Measurements from ENCODE around the gene GRIK1.

The GRIK1 gene

DNA sequence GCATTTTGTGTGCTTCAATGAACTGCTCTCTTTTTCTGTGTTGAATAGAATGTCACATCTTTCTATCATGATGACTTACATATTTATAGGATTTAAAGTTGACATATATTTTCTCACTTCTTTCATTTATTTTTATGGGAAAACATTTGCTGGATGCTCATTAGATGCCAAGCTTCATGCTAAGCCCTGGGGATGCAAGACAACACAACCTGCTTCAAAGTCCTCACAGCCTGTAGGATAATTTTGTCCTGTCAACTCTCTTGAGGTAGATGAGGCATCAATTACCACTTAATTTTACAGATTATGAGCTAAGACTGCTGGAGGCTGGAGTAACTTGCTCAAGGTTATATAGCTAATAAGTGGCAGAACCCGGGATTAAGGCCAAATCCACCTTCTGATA lies 264.3 kb downstream of the GRIK1 start:
- WGBS (ENCODE audit: extremely low coverage, insufficient coverage, insufficient read length), result no CpG with 5 or more reads among the region's 1 CpG
- H4K12ac ChIP-seq (ENCODE audit: low read depth, low read length), result no peak overlapping the region
- no peak overlapping the region for H3K4ac ChIP-seq (ENCODE audit: low read depth, low read length)
- no peak overlapping the region for H4K91ac ChIP-seq (ENCODE audit: low read depth, low read length)
- no peak overlapping the region for H3K27ac ChIP-seq (ENCODE audit: low read depth, low read length)
- H2AFZ ChIP-seq (ENCODE audit: insufficient read depth, low read length, poor library complexity), result no peak overlapping the region
- no peak overlapping the region for H2BK5ac ChIP-seq (ENCODE audit: low read depth, low read length, poor library complexity)
- H3K4me3 ChIP-seq (ENCODE audit: low read depth, low read length), result no peak overlapping the region
- H3K79me2 ChIP-seq (ENCODE audit: control insufficient read depth, insufficient read depth, low read length, poor library complexity), result no peaks in the 10 kb centered on the region
- no peaks in the 10 kb centered on the region for H3K9me3 ChIP-seq (ENCODE audit: insufficient read depth, low read depth, low read length)
- no peak overlapping the region for H3K9ac ChIP-seq (ENCODE audit: low read length)
- no peak overlapping the region for H3K14ac ChIP-seq (ENCODE audit: low read length)
- H2BK120ac ChIP-seq (ENCODE audit: insufficient read depth, low read length, poor library complexity), result no peak overlapping the region
- H2AK5ac ChIP-seq (ENCODE audit: low read length), result no peak overlapping the region
- H3K23ac ChIP-seq (ENCODE audit: low read length), result no peak overlapping the region
- no peaks in the 10 kb centered on the region for H3K36me3 ChIP-seq (ENCODE audit: control insufficient read depth in 1 of 2, insufficient read depth in 2 of 2, low read length in 2 of 2)
- no peaks in the 10 kb centered on the region for H3K79me1 ChIP-seq (ENCODE audit: low read length)
- no peak overlapping the region for H3K4me2 ChIP-seq (ENCODE audit: low read length)
- no peak overlapping the region for H4K8ac ChIP-seq (ENCODE audit: low read depth, low read length)
- H3K27me3 ChIP-seq (ENCODE audit: insufficient read depth, low read length), result no peaks in the 10 kb centered on the region
- no peak for DNase-seq
- no peaks in the 10 kb centered on the region for H3K4me1 ChIP-seq (ENCODE audit: control insufficient read depth in 1 of 2, insufficient read depth in 2 of 2, low read length in 2 of 2)
- H2BK12ac ChIP-seq (ENCODE audit: low read length), result no peak overlapping the region
- H3K18ac ChIP-seq (ENCODE audit: low read length), result no peak overlapping the region

- Histone ChIP-seq H3K23ac (ENCODE audit: low read length) (no peak overlapping the region), H4K91ac (ENCODE audit: low read depth, low read length) (no peak overlapping the region), H4K8ac (ENCODE audit: low read depth, low read length) (no peak overlapping the region), H3K9me3 (ENCODE audit: insufficient read depth, low read depth, low read length) (no peaks in the 10 kb centered on the region), H3K4ac (ENCODE audit: low read depth, low read length) (no peak overlapping the region), H2AFZ (ENCODE audit: insufficient read depth, low read length, poor library complexity) (no peak overlapping the region), H3K79me2 (ENCODE audit: control insufficient read depth, insufficient read depth, low read length, poor library complexity) (no peaks in the 10 kb centered on the region), H3K79me1 (ENCODE audit: low read length) (no peaks in the 10 kb centered on the region), H2BK120ac (ENCODE audit: insufficient read depth, low read length, poor library complexity) (no peak overlapping the region), H2BK12ac (ENCODE audit: low read length) (no peak overlapping the region), H2AK5ac (ENCODE audit: low read length) (no peak overlapping the region), H3K27me3 (ENCODE audit: insufficient read depth, low read length) (no peaks in the 10 kb centered on the region), H4K12ac (ENCODE audit: low read depth, low read length) (no peak overlapping the region), H3K4me2 (ENCODE audit: low read length) (no peak overlapping the region), H3K14ac (ENCODE audit: low read length) (no peak overlapping the region), H3K27ac (ENCODE audit: low read depth, low read length) (no peak overlapping the region), H2BK5ac (ENCODE audit: low read depth, low read length, poor library complexity) (no peak overlapping the region), H3K18ac (ENCODE audit: low read length) (no peak overlapping the region), H3K9ac (ENCODE audit: low read length) (no peak overlapping the region), H3K36me3 (ENCODE audit: control insufficient read depth in 1 of 2, insufficient read depth in 2 of 2, low read length in 2 of 2) (no peaks in the 10 kb centered on the region), H3K4me1 (ENCODE audit: control insufficient read depth in 1 of 2, insufficient read depth in 2 of 2, low read length in 2 of 2) (no peaks in the 10 kb centered on the region), H3K4me3 (ENCODE audit: low read depth, low read length) (no peak overlapping the region)
- DNase-seq, result no peak
- no CpG with 5 or more reads among the region's 3 CpGs for WGBS (ENCODE audit: extremely low coverage, insufficient coverage, insufficient read length)
Observed at GRCh38 chr21:29674343-29674742, 265.5 kb downstream of the GRIK1 start.

- H4K8ac ChIP-seq (ENCODE audit: low read depth, low read length), result no peak overlapping the region
- no peak overlapping the region for H2AFZ ChIP-seq (ENCODE audit: insufficient read depth, low read length, poor library complexity)
- H3K14ac ChIP-seq (ENCODE audit: low read length), result no peak overlapping the region
- H3K27ac ChIP-seq (ENCODE audit: low read depth, low read length), result no peak overlapping the region
- no peak overlapping the region for H3K18ac ChIP-seq (ENCODE audit: low read length)
- H3K4ac ChIP-seq (ENCODE audit: low read depth, low read length), result no peak overlapping the region
- no peak overlapping the region for H3K4me2 ChIP-seq (ENCODE audit: low read length)
- no peaks in the 10 kb centered on the region for H3K79me1 ChIP-seq (ENCODE audit: low read length)
- no peak for DNase-seq
- H4K12ac ChIP-seq (ENCODE audit: low read depth, low read length), result no peak overlapping the region
- no peaks in the 10 kb centered on the region for H3K36me3 ChIP-seq (ENCODE audit: control insufficient read depth in 1 of 2, insufficient read depth in 2 of 2, low read length in 2 of 2)
- H2BK5ac ChIP-seq (ENCODE audit: low read depth, low read length, poor library complexity), result no peak overlapping the region
- no CpG with 5 or more reads among the region's 6 CpGs for WGBS (ENCODE audit: extremely low coverage, insufficient coverage, insufficient read length)
- H3K79me2 ChIP-seq (ENCODE audit: control insufficient read depth, insufficient read depth, low read length, poor library complexity), result no peaks in the 10 kb centered on the region
- no peaks in the 10 kb centered on the region for H3K9me3 ChIP-seq (ENCODE audit: insufficient read depth, low read depth, low read length)
- H3K4me1 ChIP-seq (ENCODE audit: control insufficient read depth in 1 of 2, insufficient read depth in 2 of 2, low read length in 2 of 2), result no peaks in the 10 kb centered on the region
- no peak overlapping the region for H2AK5ac ChIP-seq (ENCODE audit: low read length)
- H4K91ac ChIP-seq (ENCODE audit: low read depth, low read length), result no peak overlapping the region
- H2BK12ac ChIP-seq (ENCODE audit: low read length), result no peak overlapping the region
- H3K9ac ChIP-seq (ENCODE audit: low read length), result no peak overlapping the region
- no peak overlapping the region for H2BK120ac ChIP-seq (ENCODE audit: insufficient read depth, low read length, poor library complexity)
- no peak overlapping the region for H3K4me3 ChIP-seq (ENCODE audit: low read depth, low read length)
- H3K23ac ChIP-seq (ENCODE audit: low read length), result no peak overlapping the region
- no peaks in the 10 kb centered on the region for H3K27me3 ChIP-seq (ENCODE audit: insufficient read depth, low read length)
Observed at GRCh38 chr21:29673096-29673610, 266.6 kb downstream of the GRIK1 start.

GRCh38 chr21:29671728-29672127 lies 268.1 kb downstream of the GRIK1 start:
- no peak overlapping the region for H3K4me2 ChIP-seq (ENCODE audit: low read length)
- H3K27ac ChIP-seq (ENCODE audit: low read depth, low read length), result no peak overlapping the region
- H2BK5ac ChIP-seq (ENCODE audit: low read depth, low read length, poor library complexity), result no peak overlapping the region
- no peak overlapping the region for H2AK5ac ChIP-seq (ENCODE audit: low read length)
- no peak overlapping the region for H2AFZ ChIP-seq (ENCODE audit: insufficient read depth, low read length, poor library complexity)
- H3K79me1 ChIP-seq (ENCODE audit: low read length), result no peaks in the 10 kb centered on the region
- no peak overlapping the region for H3K9ac ChIP-seq (ENCODE audit: low read length)
- H2BK12ac ChIP-seq (ENCODE audit: low read length), result no peak overlapping the region
- H2BK120ac ChIP-seq (ENCODE audit: insufficient read depth, low read length, poor library complexity), result no peak overlapping the region
- no CpG with 5 or more reads among the region's 4 CpGs for WGBS (ENCODE audit: extremely low coverage, insufficient coverage, insufficient read length)
- H3K18ac ChIP-seq (ENCODE audit: low read length), result no peak overlapping the region
- no peaks in the 10 kb centered on the region for H3K4me1 ChIP-seq (ENCODE audit: control insufficient read depth in 1 of 2, insufficient read depth in 2 of 2, low read length in 2 of 2)
- H4K12ac ChIP-seq (ENCODE audit: low read depth, low read length), result no peak overlapping the region
- H3K4ac ChIP-seq (ENCODE audit: low read depth, low read length), result no peak overlapping the region
- H4K91ac ChIP-seq (ENCODE audit: low read depth, low read length), result no peak overlapping the region
- DNase-seq, result no peak
- no peak overlapping the region for H3K4me3 ChIP-seq (ENCODE audit: low read depth, low read length)
- H4K8ac ChIP-seq (ENCODE audit: low read depth, low read length), result no peak overlapping the region
- no peak overlapping the region for H3K14ac ChIP-seq (ENCODE audit: low read length)
- H3K23ac ChIP-seq (ENCODE audit: low read length), result no peak overlapping the region
- H3K79me2 ChIP-seq (ENCODE audit: control insufficient read depth, insufficient read depth, low read length, poor library complexity), result no peaks in the 10 kb centered on the region
- no peaks in the 10 kb centered on the region for H3K9me3 ChIP-seq (ENCODE audit: insufficient read depth, low read depth, low read length)
- no peaks in the 10 kb centered on the region for H3K36me3 ChIP-seq (ENCODE audit: control insufficient read depth in 1 of 2, insufficient read depth in 2 of 2, low read length in 2 of 2)
- H3K27me3 ChIP-seq (ENCODE audit: insufficient read depth, low read length), result no peaks in the 10 kb centered on the region

All from trophoblast cell (in vitro differentiated cells and primary cell).